Fibroblast of villous mesenchyme (primary cell): ENCODE measurements around the gene MORN2. TPM values are rescaled to one million over a fixed set of nuclear protein-coding genes. Genes with fewer than 3 reads are reported as not detected.

Experiments
- DNase-seq: peaks from one replicate; pipeline ENCODE4 v3.0.0-alpha.2; 2010; ENCODE audit warnings: low read depth
- H3K4me3 ChIP-seq: 2 replicates; pipeline ENCODE4 v1.5.1; 2011; ENCODE audit warnings: low read depth, mild to moderate bottlenecking, low read length
- total RNA-seq: library from RNA; depleted of rRNA; stranded (reverse); fragments of >200 nt; gene quantifications from 2 replicates; pipeline ENCODE4 v1.2.3, GENCODE V29; 2012
- TF ChIP-seq, protein P1 (sequence below): IDR thresholded peaks from 2 replicates; pipeline ENCODE4 v1.5.1; 2012; ENCODE audit warnings: low read depth, mild to moderate bottlenecking, low read length; ENCODE audit not compliant: insufficient read depth

The MORN2 gene
- total RNA-seq, 1 donor: 10.8 TPM

DNA sequence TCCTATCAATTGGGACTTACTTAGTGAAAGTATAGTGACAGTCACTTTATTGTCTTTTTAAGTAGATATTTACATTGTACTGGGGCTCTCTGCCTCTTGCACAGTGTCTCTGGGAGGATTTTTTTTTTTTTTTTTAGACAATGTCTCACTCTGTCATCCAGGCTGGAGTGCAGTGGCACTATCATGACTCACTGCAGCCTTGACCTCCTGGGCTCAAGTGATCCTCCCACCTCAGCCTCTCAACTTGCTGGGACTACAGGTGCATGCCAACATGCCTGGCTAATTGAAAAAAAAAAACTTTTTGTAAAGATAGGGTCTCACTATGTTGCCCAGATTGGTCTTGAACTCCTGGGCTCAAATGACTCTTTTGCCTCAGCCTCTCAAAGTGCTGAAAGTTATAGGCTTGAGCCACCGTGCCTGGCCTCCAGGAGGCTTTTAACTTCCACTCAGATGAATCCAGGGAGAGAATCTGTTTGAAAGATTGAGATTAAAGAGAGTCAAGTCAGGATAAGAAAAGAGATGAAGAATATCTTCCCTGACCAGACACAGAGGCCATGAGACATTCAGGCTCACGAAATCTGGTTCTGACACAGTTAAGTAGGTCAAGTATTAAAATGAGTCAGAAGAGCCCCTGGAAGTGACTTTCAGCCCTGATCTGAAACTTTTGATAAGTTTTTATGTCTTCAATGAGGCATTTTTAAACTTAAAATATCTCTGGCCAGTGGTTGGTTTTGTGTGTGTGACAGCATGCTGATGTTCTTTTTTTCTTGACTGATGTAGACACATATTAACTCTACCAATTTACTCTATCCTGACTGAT is 32.2 kb downstream of the MORN2 start:
- DNase-seq: no peak
- TF ChIP-seq, protein P1, sequence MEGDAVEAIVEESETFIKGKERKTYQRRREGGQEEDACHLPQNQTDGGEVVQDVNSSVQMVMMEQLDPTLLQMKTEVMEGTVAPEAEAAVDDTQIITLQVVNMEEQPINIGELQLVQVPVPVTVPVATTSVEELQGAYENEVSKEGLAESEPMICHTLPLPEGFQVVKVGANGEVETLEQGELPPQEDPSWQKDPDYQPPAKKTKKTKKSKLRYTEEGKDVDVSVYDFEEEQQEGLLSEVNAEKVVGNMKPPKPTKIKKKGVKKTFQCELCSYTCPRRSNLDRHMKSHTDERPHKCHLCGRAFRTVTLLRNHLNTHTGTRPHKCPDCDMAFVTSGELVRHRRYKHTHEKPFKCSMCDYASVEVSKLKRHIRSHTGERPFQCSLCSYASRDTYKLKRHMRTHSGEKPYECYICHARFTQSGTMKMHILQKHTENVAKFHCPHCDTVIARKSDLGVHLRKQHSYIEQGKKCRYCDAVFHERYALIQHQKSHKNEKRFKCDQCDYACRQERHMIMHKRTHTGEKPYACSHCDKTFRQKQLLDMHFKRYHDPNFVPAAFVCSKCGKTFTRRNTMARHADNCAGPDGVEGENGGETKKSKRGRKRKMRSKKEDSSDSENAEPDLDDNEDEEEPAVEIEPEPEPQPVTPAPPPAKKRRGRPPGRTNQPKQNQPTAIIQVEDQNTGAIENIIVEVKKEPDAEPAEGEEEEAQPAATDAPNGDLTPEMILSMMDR: no peak
- H3K4me3 ChIP-seq: no peak overlapping the region

DNA sequence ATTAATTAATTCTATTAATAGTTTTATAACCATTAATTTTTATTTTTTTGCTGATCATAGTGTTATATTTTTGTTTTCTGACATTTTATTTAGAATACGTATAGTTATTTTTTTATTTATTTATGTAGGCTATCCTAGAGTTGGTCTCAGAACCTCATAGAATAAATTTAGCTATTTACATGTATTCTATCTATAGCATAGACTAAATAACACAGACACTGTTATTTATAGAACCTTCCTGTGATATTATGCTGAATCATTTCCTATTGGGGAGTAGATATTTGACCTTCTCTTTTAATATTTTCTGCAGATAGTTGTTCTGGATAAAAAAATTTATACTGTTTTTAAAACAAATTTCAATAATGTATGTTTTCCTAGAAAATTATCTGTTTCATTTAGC is 34.1 kb downstream of the MORN2 start:
- TF ChIP-seq, protein P1: no peak
- H3K4me3 ChIP-seq: no peak overlapping the region
- no peak for DNase-seq

DNA sequence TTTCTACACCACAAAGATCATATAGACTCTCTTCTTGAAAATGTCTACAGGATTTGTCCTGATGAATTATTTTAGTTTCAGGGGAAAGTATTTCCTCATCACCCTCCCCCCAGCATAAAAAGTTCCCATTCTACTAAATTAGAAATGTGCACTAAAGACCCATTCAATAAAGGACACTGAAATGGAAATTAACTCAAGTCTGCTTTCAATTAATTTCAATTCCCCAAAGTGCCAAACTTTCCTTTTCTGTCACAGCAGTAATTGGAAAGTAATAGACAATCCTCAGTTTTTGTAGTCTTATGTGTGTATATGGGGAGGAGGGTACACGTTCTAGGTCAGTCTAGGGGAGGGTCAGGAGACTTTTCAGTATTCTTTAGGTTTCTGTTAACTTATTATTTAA is 35.4 kb downstream of the MORN2 start:
- DNase-seq: no peak
- TF ChIP-seq, protein P1: no peak
- no peak overlapping the region for H3K4me3 ChIP-seq

DNA sequence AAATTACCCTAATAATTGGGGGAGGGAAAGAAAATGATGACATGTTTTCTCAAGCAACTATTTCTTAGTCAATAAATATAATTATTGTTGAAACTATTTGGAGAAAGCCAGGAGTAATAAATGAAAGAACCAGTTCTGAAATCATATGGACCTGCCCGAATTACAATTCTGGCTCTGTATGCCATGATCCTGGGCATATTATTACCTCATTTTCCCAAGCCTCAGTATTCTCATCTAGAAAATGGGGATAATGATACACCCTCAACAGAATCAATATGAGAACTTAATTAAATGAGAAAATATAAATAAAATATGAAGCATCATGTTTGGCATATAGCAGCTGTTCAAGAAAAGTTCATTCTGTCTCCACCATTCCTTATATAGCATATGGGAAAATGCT is 36.8 kb downstream of the MORN2 start:
- TF ChIP-seq, protein P1: no peak
- DNase-seq: no peak
- H3K4me3 ChIP-seq: no peak overlapping the region

DNA sequence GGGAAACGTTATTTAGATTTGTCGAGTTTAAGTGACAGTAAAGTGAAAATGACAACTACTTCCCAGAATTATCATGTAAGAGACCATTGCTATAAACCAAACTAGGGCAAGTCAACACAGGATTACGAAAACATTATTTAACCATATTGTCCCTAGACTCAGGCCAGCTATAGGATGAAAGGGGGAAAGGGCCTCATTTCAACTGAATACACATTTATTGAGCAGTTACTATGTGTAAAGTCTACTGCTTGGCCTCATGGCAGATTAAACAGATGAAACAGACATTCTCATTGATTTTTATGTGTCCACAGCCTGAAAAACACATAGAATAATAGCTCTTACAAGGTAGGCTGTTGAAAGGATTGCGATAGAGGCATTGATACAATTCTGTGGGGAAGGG is 46.6 kb downstream of the MORN2 start:
- H3K4me3 ChIP-seq: no peak overlapping the region
- TF ChIP-seq, protein P1: no peak
- DNase-seq: no peak

DNA sequence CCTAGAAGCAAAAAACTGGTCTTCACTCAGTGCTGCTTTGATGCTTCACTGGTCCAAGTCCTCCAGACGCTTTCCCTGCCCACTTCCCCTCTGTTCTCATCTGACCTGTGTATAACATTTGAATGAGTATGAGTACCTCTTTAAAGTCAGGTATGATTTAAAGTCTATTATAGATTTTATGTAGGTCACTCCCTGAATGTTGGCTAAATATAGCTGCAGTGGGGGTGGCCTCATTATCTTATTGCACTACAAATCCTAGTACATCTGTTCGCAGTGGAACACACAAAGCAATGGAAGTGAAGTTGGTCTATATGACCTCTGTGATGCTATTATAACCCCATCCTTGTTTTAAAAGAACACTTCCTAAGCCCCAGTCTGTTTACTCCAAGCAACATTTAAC is 47.1 kb downstream of the MORN2 start:
- H3K4me3 ChIP-seq: no peak overlapping the region
- TF ChIP-seq, protein P1: no peak
- DNase-seq: no peak

DNA sequence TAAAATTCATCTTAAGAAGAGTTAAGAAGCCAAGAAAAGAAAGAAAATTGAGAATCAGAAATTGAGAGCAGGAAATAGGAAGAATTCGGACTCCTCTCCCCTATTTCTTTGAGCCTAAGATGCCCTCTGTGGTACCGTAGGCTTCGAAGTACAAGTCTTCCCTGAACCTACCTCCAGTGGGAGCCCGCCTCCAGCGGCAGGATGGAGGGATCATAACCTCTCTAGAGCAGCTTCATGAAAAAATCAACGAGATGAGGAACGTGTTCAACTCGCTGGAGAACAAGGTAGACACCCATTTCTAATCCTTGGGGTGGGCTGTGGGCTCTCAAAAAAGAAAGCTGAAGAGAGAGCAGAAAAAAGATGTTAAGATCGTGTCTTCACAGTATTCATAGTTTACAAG is 50.2 kb downstream of the MORN2 start:
- TF ChIP-seq, protein P1: peak; percentile 21
- no peak for DNase-seq
- H3K4me3 ChIP-seq: no peak overlapping the region
